GM18507 (cell line): ENCODE measurements around the gene KRTAP5-8.
"Not testable (repeated sequence)": the region's sequence is repeated elsewhere in the genome, so short reads cannot be mapped to it uniquely, and the experiment has no call there.

Experiments used
- DNase-seq: peaks from one replicate; pipeline ENCODE4 v3.0.0; 2011; ENCODE audit warnings: low read depth; ENCODE audit not compliant: insufficient read length; ENCODE audit errors: extremely low spot score
- FAIRE-seq: peaks from 2 replicates; lab custom pipeline; 2011; peaks lifted over from hg19 to GRCh38; lab: Jason Lieb, UNC

KRTAP5-8 gene

GRCh38 chr11:71566626-71567599 is 29.1 kb downstream of the KRTAP5-8 start:
- FAIRE-seq, DNase-seq: not testable (repeated sequence)

GRCh38 chr11:71567633-71568032 is 29.8 kb downstream of the KRTAP5-8 start:
- FAIRE-seq, DNase-seq: not testable (repeated sequence)

DNA sequence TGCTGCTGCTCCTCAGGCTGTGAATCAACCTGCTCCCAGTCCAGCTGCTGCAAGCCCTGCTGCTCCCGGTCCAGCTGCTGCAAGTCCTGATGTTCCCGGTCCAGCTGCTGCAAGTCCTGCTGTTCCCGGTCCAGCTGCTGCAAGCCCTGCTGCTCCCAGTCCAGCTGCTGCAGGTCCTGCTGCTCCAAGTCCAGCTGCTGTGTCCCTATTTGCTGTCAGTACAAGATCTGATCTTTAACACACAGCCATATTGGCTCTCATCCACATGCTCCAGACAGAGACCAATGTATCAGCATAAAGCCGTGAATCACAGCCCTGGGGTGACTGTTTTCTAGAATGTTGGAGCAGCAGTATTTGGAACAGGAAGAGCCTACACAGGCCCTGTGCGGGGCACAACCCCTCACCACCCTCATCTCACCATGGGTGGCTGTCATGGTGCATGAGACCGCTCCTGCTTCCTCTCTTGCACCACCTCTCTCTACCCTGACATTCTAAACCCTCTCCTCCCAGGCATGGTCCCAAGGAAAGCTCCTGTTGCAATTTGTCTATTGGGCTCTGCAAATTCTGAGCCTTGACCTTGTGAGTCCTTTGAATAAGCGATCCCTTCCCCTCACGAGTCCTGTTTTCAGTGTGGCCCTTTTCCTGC is 31.0 kb downstream of the KRTAP5-8 start:
- FAIRE-seq: no peak

GRCh38 chr11:71571101-71571850 is 33.5 kb downstream of the KRTAP5-8 start:
- DNase-seq, FAIRE-seq: not testable (repeated sequence)

More for the DNA sequence above, 31.0 kb downstream of the KRTAP5-8 start:
- DNase-seq: no peak

DNA sequence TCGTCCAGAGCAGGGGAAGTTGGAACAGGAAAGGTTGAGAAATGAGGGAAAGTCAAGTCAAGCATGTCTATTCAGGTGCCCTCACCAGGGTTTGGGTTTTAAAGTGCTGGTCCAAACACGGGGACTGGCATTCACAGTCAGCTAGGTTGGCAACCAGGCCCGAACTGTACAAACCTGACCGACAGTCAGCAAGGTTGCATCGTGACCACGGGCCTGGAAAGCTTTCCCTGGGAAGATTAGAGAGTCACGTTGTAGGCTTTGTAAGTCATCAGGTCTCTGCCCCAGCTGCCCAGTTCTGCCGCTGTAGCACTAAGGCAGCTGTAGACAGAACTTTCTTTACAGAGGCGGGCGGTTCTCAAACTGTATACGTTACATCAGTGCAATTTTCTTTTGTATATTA is 35.0 kb downstream of the KRTAP5-8 start:
- DNase-seq: no peak
- no peak for FAIRE-seq

- DNase-seq (no peak), FAIRE-seq (no peak)
These were observed 36.6 kb downstream of the KRTAP5-8 start for GRCh38 chr11:71574418-71574817.

GRCh38 chr11:71575723-71576424 is 38.0 kb downstream of the KRTAP5-8 start:
- FAIRE-seq: no peak
- DNase-seq: no peak

GRCh38 chr11:71576688-71577465 is 39.1 kb downstream of the KRTAP5-8 start:
- not testable (repeated sequence) for DNase-seq, FAIRE-seq

- FAIRE-seq: no peak
- DNase-seq: no peak
These were observed 39.7 kb downstream of the KRTAP5-8 start for GRCh38 chr11:71577469-71578004.

GRCh38 chr11:71579513-71579912 is 41.7 kb downstream of the KRTAP5-8 start:
- DNase-seq, FAIRE-seq: not testable (repeated sequence)

DNA sequence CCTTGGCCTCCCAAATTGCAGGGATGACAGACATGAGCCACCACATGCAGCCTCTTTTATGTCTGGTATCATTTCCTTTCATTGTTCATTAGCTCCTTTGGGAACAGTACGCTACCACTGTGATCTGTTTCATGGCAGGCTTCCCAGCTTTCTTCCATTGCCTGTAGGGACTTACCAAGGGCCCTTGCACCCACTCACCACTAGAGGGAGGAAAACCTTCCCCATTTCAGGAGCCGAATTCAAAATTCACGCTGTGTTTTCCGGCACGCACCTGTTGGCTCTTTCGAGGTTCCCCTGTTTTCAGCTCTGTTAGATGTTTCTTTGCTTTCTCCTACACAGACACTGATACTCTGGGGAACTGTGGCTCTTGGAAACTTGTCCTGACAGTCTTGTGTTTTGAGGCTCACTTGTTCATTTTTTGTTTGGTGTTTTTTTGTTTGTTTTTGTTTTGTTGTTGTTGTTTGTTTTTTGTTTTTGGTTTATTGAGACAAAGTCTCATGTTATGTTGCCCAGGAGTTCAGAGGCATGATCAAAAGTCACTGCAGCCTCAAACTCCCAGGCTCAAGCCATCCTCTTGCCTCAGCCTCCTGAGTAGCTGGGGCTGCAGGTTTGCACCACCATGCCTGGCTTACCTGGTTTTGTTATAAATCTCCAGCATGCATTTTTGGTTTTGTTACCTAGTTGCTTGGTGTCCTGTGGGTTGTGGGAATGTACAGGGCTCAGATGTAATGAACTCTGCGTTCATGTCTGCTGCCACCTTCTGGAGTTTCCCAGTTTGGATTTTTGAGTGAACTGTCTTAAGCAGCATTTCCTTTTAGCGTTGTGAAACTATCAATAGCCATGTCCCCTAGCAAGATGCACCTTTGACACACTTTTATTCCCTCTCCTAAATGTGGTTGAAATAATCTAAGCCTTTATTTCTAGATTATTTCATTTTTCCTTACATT is 42.5 kb downstream of the KRTAP5-8 start:
- FAIRE-seq: peak; percentile 45
- peak; percentile 20 for DNase-seq

DNA sequence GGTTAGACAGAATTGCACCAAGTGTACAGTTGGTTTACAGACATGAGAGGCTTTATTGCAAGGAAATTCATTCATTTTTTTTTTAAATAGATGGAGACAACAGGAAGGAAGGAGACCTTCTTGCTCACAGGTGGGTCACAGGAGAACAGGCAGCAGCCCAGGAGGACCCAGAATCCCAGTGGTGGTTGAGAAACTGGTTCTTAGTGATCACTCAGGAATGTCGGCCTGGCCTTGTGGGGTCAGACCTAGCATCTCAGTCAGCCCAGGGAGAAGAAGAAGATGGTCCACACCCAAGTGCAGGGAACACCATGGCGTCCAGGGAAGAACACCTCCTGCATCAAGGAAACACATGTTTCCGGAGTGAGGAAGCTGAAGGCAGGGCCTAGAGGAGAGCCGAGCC is 44.0 kb downstream of the KRTAP5-8 start:
- DNase-seq (no peak), FAIRE-seq (no peak)

DNA sequence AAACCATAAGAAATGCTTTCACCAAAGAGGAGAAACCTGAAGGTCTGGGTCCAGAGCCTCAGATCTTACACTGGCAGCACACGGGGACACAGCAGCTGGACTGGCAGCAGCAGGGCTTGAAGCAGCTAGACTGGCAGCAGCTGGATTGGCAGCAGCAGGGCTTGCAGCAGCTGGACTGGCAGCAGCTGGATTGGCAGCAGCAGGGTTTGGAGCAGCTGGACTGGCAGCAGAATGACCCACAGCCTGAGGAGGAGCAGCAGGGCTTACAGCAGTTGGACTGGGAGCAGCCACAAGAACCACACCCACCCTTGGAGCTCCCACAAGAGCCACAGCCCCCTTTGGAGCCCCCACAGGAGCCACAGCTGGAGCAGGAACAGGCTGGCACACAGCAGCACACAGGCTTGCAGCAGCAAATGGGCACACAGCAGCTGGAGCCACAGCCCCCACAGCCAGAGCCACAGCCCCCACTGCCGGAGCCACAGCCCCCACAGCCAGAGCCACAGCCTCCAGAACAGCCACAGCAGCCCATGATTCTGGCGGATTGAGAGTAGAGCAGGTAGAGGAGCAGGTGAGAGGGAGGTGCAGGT is 44.6 kb downstream of the KRTAP5-8 start, which contains the start of gene KRTAP5-11:
Gene KRTAP5-11 (minus strand): TSS at position 567 of the 587 bp plus-strand sequence. CDS start 38 bp downstream, at position 529.
- FAIRE-seq (no peak), DNase-seq (no peak)

DNA sequence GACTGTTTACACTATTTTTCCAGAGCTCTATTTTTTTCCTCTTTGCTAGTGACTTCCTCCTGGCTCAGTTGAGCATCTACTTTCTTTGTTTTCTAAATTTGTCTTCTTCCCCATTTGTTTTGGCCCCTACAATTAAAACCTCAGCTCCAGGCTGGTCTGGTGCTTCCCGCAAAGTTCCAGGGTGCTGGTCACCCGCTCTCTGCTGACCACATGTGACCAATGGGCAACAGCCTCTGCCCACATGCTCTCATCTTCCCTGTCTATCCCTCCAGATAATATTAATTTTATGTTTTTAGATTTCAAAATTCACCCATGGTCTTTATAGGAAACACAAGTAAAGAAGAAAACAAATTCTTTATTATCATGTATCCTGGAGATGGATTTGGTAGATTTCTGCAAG is 45.1 kb downstream of the KRTAP5-8 start:
- not testable (repeated sequence) for DNase-seq, FAIRE-seq

GRCh38 chr11:71585673-71586072 is 47.8 kb downstream of the KRTAP5-8 start:
- FAIRE-seq, DNase-seq: not testable (repeated sequence)

- FAIRE-seq: not testable (repeated sequence)
These were observed 50.5 kb downstream of the KRTAP5-8 start for GRCh38 chr11:71588314-71588713.

More at GRCh38 chr11:71588314-71588713, 50.5 kb downstream of the KRTAP5-8 start:
- DNase-seq: not testable (repeated sequence)
